Right renal cortex interstitium (tissue), 3 donors: Measurements from ENCODE around the gene KIF6. TPM values are rescaled to one million over a fixed set of nuclear protein-coding genes. Genes with fewer than 3 reads are reported as not detected.
"Not testable (repeated sequence)": the region's sequence is repeated elsewhere in the genome, so short reads cannot be mapped to it uniquely, and the experiment has no call there.

Experiments
- DNase-seq, 3 donors: peaks; one replicate each; pipeline ENCODE4 v3.0.0-alpha.2; 2013; ENCODE audit warnings: low read depth in 3 of 3, low spot score in 2 of 3
- polyA plus RNA-seq, 3 donors: library from polyadenylated mRNA; unstranded; fragments of 120-200 nt; gene quantifications; one replicate each; pipeline ENCODE4 v1.2.1, GENCODE V29; 2013; ENCODE audit not compliant: insufficient read length in 3 of 3

KIF6 gene
- polyA plus RNA-seq, 3 donors = 3.9 to 4.7 (median 4.4) TPM

GRCh38 chr6:39714802-39715201, 10.4 kb downstream of the KIF6 start:
- no peak for DNase-seq

GRCh38 chr6:39707962-39708683, 17.1 kb downstream of the KIF6 start:
- no peak for DNase-seq

- no peak for DNase-seq
Observed at GRCh38 chr6:39706819-39707335, 18.3 kb downstream of the KIF6 start.

- no peak for DNase-seq
Observed at GRCh38 chr6:39702265-39702664, 22.9 kb downstream of the KIF6 start.

DNA sequence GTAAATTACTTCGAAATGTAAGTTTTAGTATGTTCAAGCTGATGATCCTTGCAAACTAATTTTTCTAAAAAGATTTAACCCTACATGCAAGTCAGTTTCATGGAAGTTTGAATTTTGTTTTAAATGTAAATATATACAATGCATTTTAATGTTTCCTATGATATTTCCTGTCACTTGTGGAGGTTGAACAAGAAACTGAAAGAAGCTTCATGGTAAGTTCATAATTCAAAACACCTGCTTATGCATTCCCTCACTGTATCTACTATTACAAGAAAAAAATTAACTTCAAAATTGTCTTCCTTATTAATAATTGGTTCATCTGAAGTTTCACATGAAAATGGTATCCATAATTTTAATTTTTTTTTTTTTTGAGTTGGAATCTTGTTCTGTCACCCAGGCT, 24.8 kb downstream of the KIF6 start:
- no peak for DNase-seq

DNA sequence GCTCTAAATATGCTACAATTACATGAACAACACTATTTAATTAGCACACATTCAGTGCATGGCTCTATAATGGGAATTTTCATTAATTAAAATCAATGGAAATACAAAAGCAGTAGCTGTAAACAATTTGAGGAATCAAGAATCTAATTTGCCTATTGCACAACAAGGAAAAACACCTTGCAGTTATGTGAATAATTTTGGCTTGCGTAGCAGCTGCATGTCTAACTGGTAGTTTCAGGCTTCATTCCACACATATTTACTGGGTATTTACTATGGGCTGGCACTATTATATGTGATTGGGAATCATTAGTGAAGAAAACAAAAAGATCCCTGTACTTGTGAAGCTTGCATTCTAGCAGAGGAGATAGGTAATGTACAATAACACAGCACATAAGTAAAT, 26.4 kb downstream of the KIF6 start:
- DNase-seq = no peak

DNA sequence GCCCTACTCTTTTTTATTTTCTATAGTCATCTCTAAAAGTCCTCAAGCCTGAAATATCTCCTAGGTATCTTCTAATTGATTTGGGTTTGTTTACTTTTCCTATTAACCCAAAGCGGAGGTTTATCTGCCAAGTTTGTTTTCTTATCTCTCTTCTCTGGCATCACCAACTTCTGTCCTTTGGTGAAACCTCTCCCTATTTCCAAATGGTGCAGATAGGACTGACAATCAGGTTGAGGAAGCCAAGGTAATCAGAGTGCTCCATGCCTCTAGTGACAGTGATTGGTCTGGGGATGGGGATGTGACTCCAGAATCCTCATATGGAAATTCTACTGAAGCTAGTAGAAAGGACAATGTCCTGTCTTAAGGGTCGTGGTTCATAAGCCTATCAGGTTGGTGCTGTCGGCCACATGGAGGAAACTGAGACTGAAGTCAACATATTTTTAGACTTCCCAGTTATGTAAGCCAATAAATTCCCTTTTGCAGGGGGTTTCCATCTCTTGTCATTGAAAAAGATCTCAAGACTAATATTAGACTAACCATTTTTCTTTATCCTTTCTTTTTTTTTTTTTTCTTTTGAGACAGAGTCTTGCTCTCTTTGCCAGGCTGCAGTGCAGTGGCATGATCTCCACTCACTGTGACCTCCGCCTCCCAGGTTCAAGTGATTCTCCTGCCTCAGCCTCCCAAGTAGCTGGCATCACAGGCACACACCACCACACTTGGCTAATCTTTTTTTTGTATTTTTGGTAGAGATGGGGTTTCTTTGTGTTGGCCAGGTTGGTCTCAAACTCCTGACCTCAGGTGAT, 28.0 kb downstream of the KIF6 start:
- no peak for DNase-seq

DNA sequence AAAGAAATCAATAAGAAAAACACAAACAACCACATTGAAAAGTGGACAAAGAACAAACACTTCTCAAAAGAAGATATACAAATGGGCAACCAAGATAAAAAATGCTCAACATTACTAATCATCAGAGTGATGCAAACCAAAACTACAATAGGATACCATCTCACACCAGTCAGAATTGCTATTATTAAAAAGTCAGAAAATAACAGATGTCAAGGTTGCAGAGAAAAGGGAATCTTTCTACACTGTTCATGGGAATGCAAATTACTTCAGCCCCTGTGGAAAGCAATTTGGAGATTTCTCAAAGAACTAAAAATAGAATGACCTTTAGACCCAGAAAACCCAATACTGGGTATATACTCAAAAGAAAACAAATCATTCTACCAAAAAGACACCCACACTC, 29.8 kb downstream of the KIF6 start:
- DNase-seq = no peak

DNA sequence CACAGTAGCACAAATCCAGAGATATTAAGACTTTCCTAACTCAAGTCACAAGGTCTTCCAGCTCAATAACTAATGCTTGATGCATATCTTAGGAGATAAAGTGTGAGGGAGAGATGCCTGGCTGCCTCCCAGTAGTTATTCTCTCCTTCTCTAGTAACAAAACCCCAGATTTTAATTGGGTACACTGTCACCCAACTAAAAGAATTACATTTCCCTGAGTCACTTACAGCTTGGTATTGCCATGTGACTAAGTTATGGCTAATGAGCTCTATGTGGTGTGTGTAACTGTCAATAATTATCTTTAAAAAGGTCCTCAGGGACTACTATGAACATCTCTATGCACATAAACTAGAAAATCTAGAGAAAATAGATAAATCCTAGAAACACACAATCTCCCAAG, 32.0 kb downstream of the KIF6 start:
- DNase-seq = no peak

GRCh38 chr6:39688494-39688893, 36.7 kb downstream of the KIF6 start:
- DNase-seq = no peak

- DNase-seq = no peak
Observed at GRCh38 chr6:39686976-39687375, 38.2 kb downstream of the KIF6 start.

- no peak for DNase-seq
Observed at GRCh38 chr6:39685938-39686337, 39.3 kb downstream of the KIF6 start.

- DNase-seq = no peak
Observed at GRCh38 chr6:39685489-39685826, 39.8 kb downstream of the KIF6 start.

GRCh38 chr6:39684790-39685488, 40.3 kb downstream of the KIF6 start:
- no peak for DNase-seq

DNA sequence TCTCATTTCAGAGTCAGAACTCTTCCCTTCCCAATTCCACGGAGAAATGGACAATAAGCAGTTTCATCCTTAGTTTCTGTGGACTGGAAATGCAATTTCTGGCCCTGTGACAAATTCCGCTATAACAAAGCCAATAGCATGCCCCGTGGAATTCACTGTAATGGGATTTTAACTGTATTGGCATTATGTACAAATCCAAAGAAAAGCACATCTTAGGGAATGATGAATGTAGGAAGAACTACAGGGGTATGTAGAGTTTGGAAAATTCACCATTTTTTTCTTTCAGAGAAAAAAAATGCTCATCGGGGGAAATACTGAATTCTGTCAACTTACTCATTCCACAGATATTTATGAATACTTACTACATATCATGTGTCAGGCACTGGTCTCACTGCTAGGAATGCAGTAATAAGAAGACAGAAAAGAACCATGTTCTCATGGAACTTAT, 43.5 kb downstream of the KIF6 start:
- no peak for DNase-seq

GRCh38 chr6:39678914-39679313, 46.3 kb downstream of the KIF6 start:
- no peak for DNase-seq

GRCh38 chr6:39677318-39677717, 47.9 kb downstream of the KIF6 start:
- not testable (repeated sequence) for DNase-seq

DNA sequence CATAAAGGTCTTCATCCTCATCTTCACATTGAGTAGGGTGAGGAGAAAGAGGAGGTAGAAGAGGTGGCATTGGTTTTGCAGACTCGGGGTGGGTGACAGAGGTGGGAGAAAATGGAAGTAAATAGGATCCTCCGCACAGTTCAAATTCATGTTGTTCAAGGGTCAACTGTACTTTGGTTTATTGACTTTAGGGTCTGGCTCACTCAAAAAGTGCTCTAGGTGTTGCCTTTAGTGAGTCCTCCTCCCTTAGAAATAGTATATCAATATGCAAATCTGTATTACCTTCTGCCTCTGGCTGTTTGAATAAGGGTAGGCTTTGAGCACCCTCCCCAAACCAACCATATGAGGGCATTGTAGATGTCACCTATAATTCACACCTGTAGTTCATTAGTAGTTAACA, 54.7 kb downstream of the KIF6 start:
- DNase-seq = no peak

GRCh38 chr6:39669973-39670342, 55.2 kb downstream of the KIF6 start:
- DNase-seq = no peak

DNA sequence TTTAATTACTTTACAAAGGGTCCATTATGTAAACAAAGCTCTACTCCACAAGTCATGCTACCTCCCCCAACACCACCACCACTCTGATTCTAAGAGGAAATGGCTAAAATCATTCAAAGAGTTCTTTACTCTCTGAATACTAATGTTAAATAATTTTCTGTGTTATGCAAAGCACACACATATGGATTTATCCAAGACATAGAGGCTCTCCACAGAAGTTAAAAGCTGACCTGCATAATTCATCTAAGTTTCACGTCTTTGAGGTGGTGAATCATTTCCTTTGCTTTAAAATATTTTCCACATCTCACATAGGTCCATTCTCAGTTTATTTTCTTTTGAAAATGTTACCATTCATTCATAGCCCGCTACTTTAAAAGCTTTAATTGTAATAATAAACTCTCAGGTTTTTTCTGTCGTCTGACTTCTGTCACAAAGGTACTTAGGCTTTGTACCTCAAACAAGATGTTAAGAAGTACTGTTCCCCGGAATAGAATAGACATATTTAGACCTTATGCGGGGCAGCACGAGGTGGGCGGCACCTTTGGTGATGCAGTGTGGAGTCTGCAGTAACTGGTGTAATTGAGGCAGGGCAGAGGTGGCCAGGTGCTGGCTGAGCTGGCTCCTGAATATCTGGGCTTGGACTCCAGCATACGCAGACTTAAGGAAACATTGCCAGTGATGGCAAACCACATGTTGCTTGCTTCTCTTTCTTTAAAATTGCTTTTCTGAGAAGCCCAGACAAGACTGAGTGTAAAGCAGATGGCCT, 55.8 kb downstream of the KIF6 start:
- DNase-seq = no peak
